ENCODE results near the gene NFILZ.

- TF ChIP-seq POLR2A (IDR thresholded peaks at IDR 0.05; ENCODE audit: extremely low read depth, insufficient read length) (no peak), CTCF (IDR thresholded peaks at IDR 0.05; ENCODE audit: low read depth, low read length) (no peak), MYC (IDR thresholded peaks at IDR 0.05; ENCODE audit: low read depth, low read length) (no peak)
- TF ChIP-seq, protein P1, sequence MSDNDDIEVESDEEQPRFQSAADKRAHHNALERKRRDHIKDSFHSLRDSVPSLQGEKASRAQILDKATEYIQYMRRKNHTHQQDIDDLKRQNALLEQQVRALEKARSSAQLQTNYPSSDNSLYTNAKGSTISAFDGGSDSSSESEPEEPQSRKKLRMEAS (IDR thresholded peaks at IDR 0.05; ENCODE audit: low read depth, low read length): no peak
These were observed 15.4 kb upstream of the NFILZ start for GRCh38 chr19:8615024-8615423.
